ENCODE results near the gene PLXNA1. TPM values are rescaled to one million over a fixed set of nuclear protein-coding genes. Genes with fewer than 3 reads are reported as not detected.

Gene PLXNA1
- total RNA-seq, 1 experiment from 2014 or later, result 30.3 TPM

- no peak for TF ChIP-seq CTCF (IDR thresholded peaks at IDR 0.05 in 2 of 3, conservative IDR thresholded peaks at IDR 0.05 in 1 of 3; ENCODE audit: borderline replicate concordance in 1 of 3, insufficient read depth in 1 of 3, low read depth in 2 of 3, low read length in 2 of 3)
Observed at GRCh38 chr3:126987596-126987995, 4.7 kb downstream of the PLXNA1 start (continued).

- H3K9ac ChIP-seq (ENCODE audit: low read length), result no peak overlapping the region
- H3K9me3 ChIP-seq (ENCODE audit: control insufficient read depth in 1 of 2, insufficient read depth in 1 of 2, low read depth in 1 of 2, low read length in 2 of 2), result no peaks in the 10 kb centered on the region
- ChIA-PET RAD21 (ENCODE audit: low non-redundant PET in 1 of 2, low total read pairs in 2 of 2, uncharacterized antibody in 2 of 2, unreplicated experiment in 2 of 2) (no interaction called here), CTCF (no interaction called here), POLR2A (no interaction called here)
- peaks cover 0 to 7% of the 10 kb centered on the region in 2 experiments; a peak in 2 of 4 replicates for H3K4me1 ChIP-seq (ENCODE audit: control insufficient read depth in 1 of 2, insufficient read depth in 2 of 2, low read length in 2 of 2)
- no peaks in the 10 kb centered on the region for H3K27me3 ChIP-seq (ENCODE audit: insufficient read depth, low read length)
- no peak overlapping the region for H2AFZ ChIP-seq (ENCODE audit: low read depth, low read length, poor library complexity, severe bottlenecking)
- peaks cover 0 to 10% of the 10 kb centered on the region in 2 experiments; a peak in 2 of 4 replicates for H3K36me3 ChIP-seq (ENCODE audit: control insufficient read depth in 1 of 2, insufficient read depth in 2 of 2, low read length in 2 of 2)
- no peaks in the 10 kb centered on the region for H3K9me2 ChIP-seq (ENCODE audit: insufficient read depth)
- H3K4me2 ChIP-seq (ENCODE audit: low read length), result no peak overlapping the region
- H4K20me1 ChIP-seq (ENCODE audit: insufficient read depth), result no peaks in the 10 kb centered on the region
- peaks cover 70% of the 10 kb centered on the region for H3K79me2 ChIP-seq (ENCODE audit: insufficient read depth, low read length)
- no peak overlapping the region for H3K27ac ChIP-seq (ENCODE audit: low read depth, low read length)
- no TSS peak for BruUV-seq (replicated peaks)
- intact Hi-C loops (cut with micrococcal nuclease), result loop anchor here (10.0 kb wide), 1 partner anchor 466 kb away; no protein-coding TSS in a partner anchor
- DNase-seq (ENCODE audit: low read depth, low spot score) (no peak), ATAC-seq (no peak)
- H3K4me3 ChIP-seq (replicated peaks in 1 of 2; ENCODE audit: low read depth in 1 of 2, low read length in 2 of 2), result no peak overlapping the region
- TF ChIP-seq ELF1 (IDR thresholded peaks at IDR 0.05; ENCODE audit: borderline replicate concordance, low read depth) (no peak), EGR1 (IDR thresholded peaks at IDR 0.05; ENCODE audit: low read depth) (no peak), EZH2 (IDR thresholded peaks at IDR 0.05) (no peak), MAX (IDR thresholded peaks at IDR 0.05) (no peak), CEBPB (IDR thresholded peaks at IDR 0.05; ENCODE audit: low read depth) (no peak), RAD21 (IDR thresholded peaks at IDR 0.05; ENCODE audit: low read depth) (no peak), TCF7L2 (IDR thresholded peaks at IDR 0.05; ENCODE audit: borderline replicate concordance, extremely low read depth, insufficient read depth, insufficient read length) (no peak), SIN3A (IDR thresholded peaks at IDR 0.05; ENCODE audit: low read depth) (no peak), JUND (IDR thresholded peaks at IDR 0.05) (no peak), ZBTB33 (IDR thresholded peaks at IDR 0.05; ENCODE audit: extremely low read depth, insufficient replicate concordance, low read length) (no peak), CBX3 (IDR thresholded peaks at IDR 0.05; ENCODE audit: low read depth) (no peak), FOSL1 (IDR thresholded peaks at IDR 0.05; ENCODE audit: low read depth) (no peak), REST (IDR thresholded peaks at IDR 0.05; ENCODE audit: low read depth) (no peak), CTCF (IDR thresholded peaks at IDR 0.05 in 2 of 3, conservative IDR thresholded peaks at IDR 0.05 in 1 of 3; ENCODE audit: borderline replicate concordance in 1 of 3, insufficient read depth in 1 of 3, low read depth in 2 of 3, low read length in 2 of 3) (no peak)
Observed at GRCh38 chr3:126988451-126989021, 5.6 kb downstream of the PLXNA1 start.
